Measurements from ENCODE around the gene CHKA.

- TF ChIP-seq POLR2A (IDR thresholded peaks at IDR 0.05) (no peak), POLR2AphosphoS5 (IDR thresholded peaks at IDR 0.05) (no peak), CTCF (IDR thresholded peaks at IDR 0.05) (no peak), EP300 (IDR thresholded peaks at IDR 0.05) (no peak)
These were observed 93.5 kb downstream of the CHKA start for GRCh38 chr11:68027667-68028066.

All from stomach (tissue), 4 donors.